HepG2 (cell line): Measurements from ENCODE around the gene FIGLA. TPM values are rescaled to one million over a fixed set of nuclear protein-coding genes. Genes with fewer than 3 reads are reported as not detected.
A peak's percentile ranks its signal among the peaks of the same experiment; 100 is the strongest.

ENCODE experiments used
- EHMT2 ChIP-seq: fragments of 200-600 bp; sonication (generic); IDR thresholded peaks from 2 replicates; pipeline ENCODE4 v1.7.0; 2017; ENCODE audit warnings: antibody characterized with exemption, low read depth, low read length, borderline replicate concordance
- FOXP1 ChIP-seq, 2 experiments: fragments of 450-650 bp in 1 of 2; IDR thresholded peaks; 2 replicates each; pipeline ENCODE4 v1.6.1; 2017 to 2018; ENCODE audit warnings: antibody characterized with exemption in 1 of 2
- HNRNPH1 ChIP-seq: fragments of 200-400 bp; formaldehyde crosslinking; optimal IDR thresholded peaks from 2 replicates; pipeline ENCODE3; 2017; ENCODE audit warnings: mild to moderate bottlenecking, low read depth, low read length
- MEF2D ChIP-seq: sonication (generic); formaldehyde crosslinking; IDR thresholded peaks from 2 replicates; pipeline ENCODE4 v1.5.1; 2020; ENCODE audit warnings: mild to moderate bottlenecking, missing genetic modification reagents
- NBN ChIP-seq: fragments of 450-650 bp; conservative IDR thresholded peaks from 2 replicates; pipeline ENCODE4 v1.6.1; 2017
- NCOA1 ChIP-seq: sonication (generic); formaldehyde crosslinking; IDR thresholded peaks from 2 replicates; pipeline ENCODE4 v1.9.0; 2021; ENCODE audit warnings: missing genetic modification reagents
- NFYB ChIP-seq: sonication (generic); formaldehyde crosslinking; IDR thresholded peaks from 2 replicates; pipeline ENCODE4 v1.4.0; 2020; ENCODE audit warnings: missing genetic modification reagents
- REPIN1 ChIP-seq: sonication (generic); formaldehyde crosslinking; IDR thresholded peaks from 2 replicates; pipeline ENCODE4 v1.8.0; 2022; ENCODE audit warnings: missing genetic modification reagents, low read depth, mild to moderate bottlenecking, borderline replicate concordance
- SRY ChIP-seq: sonication (generic); formaldehyde crosslinking; IDR thresholded peaks from 2 replicates; pipeline ENCODE4 v1.8.0; 2022; ENCODE audit warnings: mild to moderate bottlenecking, missing genetic modification reagents
- TBX3 ChIP-seq: fragments of 450-650 bp; IDR thresholded peaks from 2 replicates; pipeline ENCODE4 v1.6.1; 2017; ENCODE audit warnings: antibody characterized with exemption, mild to moderate bottlenecking, inconsistent platforms, borderline replicate concordance
- TOE1 ChIP-seq: sonication (generic); formaldehyde crosslinking; IDR thresholded peaks from 2 replicates; pipeline ENCODE4 v1.4.0; 2020; ENCODE audit warnings: mild to moderate bottlenecking, missing genetic modification reagents
- TOPORS ChIP-seq: sonication (generic); formaldehyde crosslinking; IDR thresholded peaks from 2 replicates; pipeline ENCODE4 v1.8.0; 2023; ENCODE audit warnings: mild to moderate bottlenecking, missing genetic modification reagents
- ZFP36 ChIP-seq: fragments of 150-350 bp; IDR thresholded peaks from 2 replicates; pipeline ENCODE4 v1.6.1; 2018; ENCODE audit warnings: borderline replicate concordance, low read length, low read depth; ENCODE audit not compliant: partially characterized antibody
- ZFP90 ChIP-seq: sonication (generic); formaldehyde crosslinking; IDR thresholded peaks from 2 replicates; pipeline ENCODE4 v1.8.0; 2022; ENCODE audit warnings: missing genetic modification reagents, mild to moderate bottlenecking, inconsistent platforms, borderline replicate concordance
- ZNF138 ChIP-seq: sonication (generic); formaldehyde crosslinking; IDR thresholded peaks from 2 replicates; pipeline ENCODE4 v1.5.0; 2020; ENCODE audit warnings: mild to moderate bottlenecking, low read depth, missing genetic modification reagents
- ZSCAN22 ChIP-seq: sonication (generic); formaldehyde crosslinking; IDR thresholded peaks from 2 replicates; pipeline ENCODE4 v1.4.0; 2020; ENCODE audit warnings: mild to moderate bottlenecking, missing genetic modification reagents
- ZSCAN29 ChIP-seq: sonication (generic); formaldehyde crosslinking; conservative IDR thresholded peaks from 2 replicates; pipeline ENCODE4 v1.4.0; 2020; ENCODE audit warnings: mild to moderate bottlenecking, missing genetic modification reagents
- polyA plus RNA-seq, 8 experiments: library from polyadenylated mRNA; depleted of rRNA in 3 of 8; stranded (reverse) in 7 of 8; unstranded in 1 of 8; fragments of >200 nt; fragmentation: Illumina TruSeq in 4 of 8; extraction: Trizol in 4 of 8; gene quantifications; 2 replicates each; pipeline versions ENCODE4 v1.2.1 to v1.2.3, GENCODE V29; 2011 to 2016; ENCODE audit warnings: low read depth in 4 of 8, missing spikeins in 1 of 8, mixed read lengths in 1 of 8; ENCODE audit not compliant: insufficient read depth in 1 of 8
- total RNA-seq, 5 experiments: library from RNA; depleted of rRNA; stranded (reverse); fragments of >200 nt; fragmentation: Illumina TruSeq; extraction: Trizol; gene quantifications; 2 replicates each; pipeline ENCODE4 v1.2.3, GENCODE V29; 2016; ENCODE audit warnings: low read depth in 1 of 5
- TF ChIP-seq, protein P1 (sequence below): sonication (generic); formaldehyde crosslinking; IDR thresholded peaks from 2 replicates; pipeline ENCODE4 v1.9.0; 2021; ENCODE audit warnings: missing genetic modification reagents, mild to moderate bottlenecking, borderline replicate concordance
- TF ChIP-seq, protein P2 (sequence below): IDR thresholded peaks from 2 replicates; pipeline ENCODE4 v1.6.1; 2016; ENCODE audit warnings: missing compliant biosample characterization, missing genetic modification reagents, borderline replicate concordance
- TF ChIP-seq, protein P3 (sequence below): sonication (generic); formaldehyde crosslinking; IDR thresholded peaks from 2 replicates; pipeline ENCODE4 v1.8.1; 2023; ENCODE audit warnings: mild to moderate bottlenecking, missing genetic modification reagents
- TF ChIP-seq, protein P4 (sequence below): sonication (generic); formaldehyde crosslinking; IDR thresholded peaks from 2 replicates; pipeline ENCODE4 v1.9.0; 2021; ENCODE audit warnings: missing genetic modification reagents, borderline replicate concordance
- TF ChIP-seq, protein P5 (sequence below): sonication (generic); formaldehyde crosslinking; IDR thresholded peaks from 2 replicates; pipeline ENCODE4 v1.4.0; 2020; ENCODE audit warnings: missing genetic modification reagents; ENCODE audit errors: not compliant biosample characterization
- TF ChIP-seq, protein P6 (sequence below): IDR thresholded peaks from 2 replicates; pipeline ENCODE4 v1.6.1; 2016; ENCODE audit warnings: low read depth, borderline replicate concordance

Gene FIGLA
- total and polyA plus RNA-seq, 2 of the 13 experiments (the other 11 are each of a cell fraction or from before 2014, with no cell fraction given): not detected

DNA sequence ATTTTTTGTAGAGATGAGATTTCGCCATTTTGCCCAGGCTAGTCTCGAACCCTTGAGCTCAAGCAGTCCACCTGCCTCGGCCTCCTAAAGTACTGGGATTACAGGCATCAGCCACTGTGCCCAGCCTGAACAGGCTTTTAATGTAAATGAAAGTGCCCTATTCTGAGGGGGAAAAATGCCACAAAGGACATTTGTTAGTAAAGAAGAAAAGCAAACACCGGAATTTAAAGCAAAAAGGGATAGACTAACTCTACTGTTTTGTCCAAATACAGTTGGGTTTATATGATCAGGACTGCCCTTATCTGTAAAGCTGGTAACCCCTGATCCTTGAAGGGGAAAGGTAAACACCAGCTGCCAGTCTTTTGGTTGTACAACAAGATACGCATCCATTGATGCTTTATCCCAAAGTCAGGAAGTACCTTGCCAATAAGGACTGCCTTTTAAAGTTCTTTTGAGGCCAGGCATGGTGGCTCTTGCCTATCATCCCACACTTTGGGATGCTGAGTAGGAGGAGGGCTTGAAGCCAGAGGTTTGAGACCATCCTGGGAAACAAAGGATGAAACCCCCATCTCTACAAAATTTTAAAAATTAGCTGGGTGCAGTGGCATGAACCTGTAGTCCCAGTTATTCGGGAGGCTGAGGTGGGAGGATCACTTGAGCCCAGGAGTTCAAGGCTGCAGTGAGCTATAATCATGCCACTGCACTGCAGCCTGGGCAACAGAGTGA, 16.8 kb upstream of the FIGLA start (continued):
- TF ChIP-seq, protein P1, sequence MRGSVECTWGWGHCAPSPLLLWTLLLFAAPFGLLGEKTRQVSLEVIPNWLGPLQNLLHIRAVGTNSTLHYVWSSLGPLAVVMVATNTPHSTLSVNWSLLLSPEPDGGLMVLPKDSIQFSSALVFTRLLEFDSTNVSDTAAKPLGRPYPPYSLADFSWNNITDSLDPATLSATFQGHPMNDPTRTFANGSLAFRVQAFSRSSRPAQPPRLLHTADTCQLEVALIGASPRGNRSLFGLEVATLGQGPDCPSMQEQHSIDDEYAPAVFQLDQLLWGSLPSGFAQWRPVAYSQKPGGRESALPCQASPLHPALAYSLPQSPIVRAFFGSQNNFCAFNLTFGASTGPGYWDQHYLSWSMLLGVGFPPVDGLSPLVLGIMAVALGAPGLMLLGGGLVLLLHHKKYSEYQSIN (CRISPR knock-in tag): no peak
- TF ChIP-seq NFYB (CRISPR knock-in tag): peak; percentile 32; the same call in 1 of the 2 replicates
- TF ChIP-seq ZSCAN29 (CRISPR knock-in tag): peak; percentile 94
- no peak for TF ChIP-seq ZFP36
- TF ChIP-seq MEF2D: peak; percentile 84
- peak; percentile 84; the same call in 1 of the 2 replicates for TF ChIP-seq EHMT2
- TF ChIP-seq FOXP1 (IDR thresholded peaks at IDR 0.05): 0 out of 2 replicates have a peak, but pooled peaks have one; percentile 44
- TF ChIP-seq FOXP1 (CRISPR knock-in tag; IDR thresholded peaks at IDR 0.05): peak; percentile 92
- no peak for TF ChIP-seq TOPORS
- no peak for TF ChIP-seq ZSCAN22
- peak; percentile 84; the same call in 1 of the 2 replicates for TF ChIP-seq TBX3
- TF ChIP-seq, protein P2, sequence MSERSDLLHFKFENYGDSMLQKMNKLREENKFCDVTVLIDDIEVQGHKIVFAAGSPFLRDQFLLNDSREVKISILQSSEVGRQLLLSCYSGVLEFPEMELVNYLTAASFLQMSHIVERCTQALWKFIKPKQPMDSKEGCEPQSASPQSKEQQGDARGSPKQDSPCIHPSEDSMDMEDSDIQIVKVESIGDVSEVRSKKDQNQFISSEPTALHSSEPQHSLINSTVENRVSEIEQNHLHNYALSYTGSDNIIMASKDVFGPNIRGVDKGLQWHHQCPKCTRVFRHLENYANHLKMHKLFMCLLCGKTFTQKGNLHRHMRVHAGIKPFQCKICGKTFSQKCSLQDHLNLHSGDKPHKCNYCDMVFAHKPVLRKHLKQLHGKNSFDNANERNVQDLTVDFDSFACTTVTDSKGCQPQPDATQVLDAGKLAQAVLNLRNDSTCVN (CRISPR knock-in tag): no peak
- TF ChIP-seq, protein P3, sequence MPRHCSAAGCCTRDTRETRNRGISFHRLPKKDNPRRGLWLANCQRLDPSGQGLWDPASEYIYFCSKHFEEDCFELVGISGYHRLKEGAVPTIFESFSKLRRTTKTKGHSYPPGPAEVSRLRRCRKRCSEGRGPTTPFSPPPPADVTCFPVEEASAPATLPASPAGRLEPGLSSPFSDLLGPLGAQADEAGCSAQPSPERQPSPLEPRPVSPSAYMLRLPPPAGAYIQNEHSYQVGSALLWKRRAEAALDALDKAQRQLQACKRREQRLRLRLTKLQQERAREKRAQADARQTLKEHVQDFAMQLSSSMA (CRISPR knock-in tag): no peak
- no peak for TF ChIP-seq NCOA1 (CRISPR knock-in tag)
- TF ChIP-seq, protein P4, sequence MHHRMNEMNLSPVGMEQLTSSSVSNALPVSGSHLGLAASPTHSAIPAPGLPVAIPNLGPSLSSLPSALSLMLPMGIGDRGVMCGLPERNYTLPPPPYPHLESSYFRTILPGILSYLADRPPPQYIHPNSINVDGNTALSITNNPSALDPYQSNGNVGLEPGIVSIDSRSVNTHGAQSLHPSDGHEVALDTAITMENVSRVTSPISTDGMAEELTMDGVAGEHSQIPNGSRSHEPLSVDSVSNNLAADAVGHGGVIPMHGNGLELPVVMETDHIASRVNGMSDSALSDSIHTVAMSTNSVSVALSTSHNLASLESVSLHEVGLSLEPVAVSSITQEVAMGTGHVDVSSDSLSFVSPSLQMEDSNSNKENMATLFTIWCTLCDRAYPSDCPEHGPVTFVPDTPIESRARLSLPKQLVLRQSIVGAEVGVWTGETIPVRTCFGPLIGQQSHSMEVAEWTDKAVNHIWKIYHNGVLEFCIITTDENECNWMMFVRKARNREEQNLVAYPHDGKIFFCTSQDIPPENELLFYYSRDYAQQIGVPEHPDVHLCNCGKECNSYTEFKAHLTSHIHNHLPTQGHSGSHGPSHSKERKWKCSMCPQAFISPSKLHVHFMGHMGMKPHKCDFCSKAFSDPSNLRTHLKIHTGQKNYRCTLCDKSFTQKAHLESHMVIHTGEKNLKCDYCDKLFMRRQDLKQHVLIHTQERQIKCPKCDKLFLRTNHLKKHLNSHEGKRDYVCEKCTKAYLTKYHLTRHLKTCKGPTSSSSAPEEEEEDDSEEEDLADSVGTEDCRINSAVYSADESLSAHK (CRISPR knock-in tag): no peak
- TF ChIP-seq, protein P5, sequence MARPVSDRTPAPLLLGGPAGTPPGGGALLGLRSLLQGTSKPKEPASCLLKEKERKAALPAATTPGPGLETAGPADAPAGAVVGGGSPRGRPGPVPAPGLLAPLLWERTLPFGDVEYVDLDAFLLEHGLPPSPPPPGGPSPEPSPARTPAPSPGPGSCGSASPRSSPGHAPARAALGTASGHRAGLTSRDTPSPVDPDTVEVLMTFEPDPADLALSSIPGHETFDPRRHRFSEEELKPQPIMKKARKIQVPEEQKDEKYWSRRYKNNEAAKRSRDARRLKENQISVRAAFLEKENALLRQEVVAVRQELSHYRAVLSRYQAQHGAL: no peak
- no peak for TF ChIP-seq NBN
- no peak for TF ChIP-seq SRY (CRISPR knock-in tag)
- TF ChIP-seq ZFP90 (CRISPR knock-in tag): peak; percentile 64; the same call in 1 of the 2 replicates
- TF ChIP-seq, protein P6, sequence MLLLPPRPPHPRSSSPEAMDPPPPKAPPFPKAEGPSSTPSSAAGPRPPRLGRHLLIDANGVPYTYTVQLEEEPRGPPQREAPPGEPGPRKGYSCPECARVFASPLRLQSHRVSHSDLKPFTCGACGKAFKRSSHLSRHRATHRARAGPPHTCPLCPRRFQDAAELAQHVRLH (CRISPR knock-in tag): 0 out of 2 replicates have a peak, but pooled peaks have one; percentile 45
- no peak for TF ChIP-seq ZNF138 (CRISPR knock-in tag)
- no peak for TF ChIP-seq HNRNPH1
- TF ChIP-seq TOE1 (CRISPR knock-in tag): no peak
- TF ChIP-seq REPIN1 (CRISPR knock-in tag): peak; percentile 67; the same call in 1 of the 2 replicates
